CD4-positive, alpha-beta memory T cell (primary cell): ENCODE data around the gene NASP. TPM values are rescaled to one million over a fixed set of nuclear protein-coding genes. Genes with fewer than 3 reads are reported as not detected.

Experiments
- CTCF ChIA-PET: fragments of 350-600 bp; sonication (Branson Sonifier 250); formaldehyde crosslinking; loops from one replicate; lab custom pipeline; 2021; ENCODE audit warnings: inconsistent platforms; ENCODE audit not compliant: partially characterized antibody; lab: Charles Lee
- POLR2A ChIA-PET: fragments of 350-600 bp; sonication (Branson Sonifier 250); formaldehyde crosslinking; loops from one replicate; lab custom pipeline; 2021; ENCODE audit not compliant: partially characterized antibody; lab: Charles Lee
- DNase-seq, 5 donors: peaks; one replicate each; pipeline versions ENCODE4 v3.0.0 to v3.0.0-alpha.2; 2020 to 2022; ENCODE audit warnings: mixed read lengths in 1 of 5
- H3K27ac ChIP-seq: one replicate; pipeline ENCODE4 v1.7.0; 2013; ENCODE audit warnings: low read depth, low read length
- H3K27me3 ChIP-seq: 2 replicates; pipeline ENCODE4 v1.7.0; 2013; ENCODE audit warnings: mild to moderate bottlenecking, low read length, moderate library complexity; ENCODE audit not compliant: insufficient read depth
- H3K36me3 ChIP-seq: 2 replicates; pipeline ENCODE4 v1.7.0; 2013; ENCODE audit warnings: mild to moderate bottlenecking, low read length, moderate library complexity; ENCODE audit not compliant: insufficient read depth
- H3K4me1 ChIP-seq: 2 replicates; pipeline ENCODE4 v1.7.0; 2013; ENCODE audit warnings: mild to moderate bottlenecking, low read length, moderate library complexity; ENCODE audit not compliant: insufficient read depth
- H3K4me3 ChIP-seq, 2 donors: one replicate each; pipeline ENCODE4 v1.7.0; 2013; ENCODE audit warnings: low read length in 2 of 2, mild to moderate bottlenecking in 1 of 2
- H3K9me3 ChIP-seq, 2 donors: one replicate each; pipeline ENCODE4 v1.7.0; 2013; ENCODE audit warnings: low read length in 2 of 2, control low read depth in 1 of 2; ENCODE audit not compliant: control insufficient read depth in 1 of 2
- H3K27ac Mint-ChIP-seq, 7 donors: one replicate each; pipeline ENCODE4 v1.8.0; 2020 to 2021; ENCODE audit warnings: mixed read lengths in 7 of 7, mild to moderate bottlenecking in 6 of 7, inconsistent platforms in 3 of 7, moderate library complexity in 3 of 7
- H3K27me3 Mint-ChIP-seq, 2 donors: one replicate each; pipeline ENCODE4 v1.8.0; 2020 to 2021; ENCODE audit warnings: mixed read lengths in 2 of 2
- H3K36me3 Mint-ChIP-seq, 2 donors: one replicate each; pipeline ENCODE4 v1.8.0; 2020 to 2021; ENCODE audit warnings: mixed read lengths in 2 of 2, inconsistent platforms in 1 of 2, mild to moderate bottlenecking in 1 of 2
- H3K4me1 Mint-ChIP-seq, 4 donors: one replicate each; pipeline ENCODE4 v1.8.0; 2020 to 2021; ENCODE audit warnings: mixed read lengths in 4 of 4, mild to moderate bottlenecking in 1 of 4
- H3K4me3 Mint-ChIP-seq, 8 donors: one replicate each; pipeline ENCODE4 v1.8.0; 2020 to 2021; ENCODE audit warnings: mixed read lengths in 8 of 8, mild to moderate bottlenecking in 7 of 8, moderate library complexity in 6 of 8, inconsistent platforms in 3 of 8
- H3K9me3 Mint-ChIP-seq, 8 donors: one replicate each; pipeline ENCODE4 v1.8.0; 2020 to 2021; ENCODE audit warnings: mixed read lengths in 8 of 8, mild to moderate bottlenecking in 5 of 8, inconsistent platforms in 3 of 8, moderate library complexity in 1 of 8
- intact Hi-C: fragments of 100-400 bp; cut with micrococcal nuclease; formaldehyde crosslinking; loops from one replicate; pipeline ENCODE4 v1.15.1; 2023
- polyA plus RNA-seq, 2 donors: library from polyadenylated mRNA; unstranded; fragments of 300-500 nt; fragmentation: Illumina TruSeq; gene quantifications; one replicate each; pipeline ENCODE4 v1.2.3, GENCODE V29; 2021
- total RNA-seq, 2 experiments: library from RNA; stranded (reverse); gene quantifications; one replicate each; pipeline ENCODE4 v1.2.3, GENCODE V29; 2021

Gene NASP
- total and polyA plus RNA-seq, 4 experiments from 2014 or later = 57.1 to 93.9 (median 90.4) TPM

DNA sequence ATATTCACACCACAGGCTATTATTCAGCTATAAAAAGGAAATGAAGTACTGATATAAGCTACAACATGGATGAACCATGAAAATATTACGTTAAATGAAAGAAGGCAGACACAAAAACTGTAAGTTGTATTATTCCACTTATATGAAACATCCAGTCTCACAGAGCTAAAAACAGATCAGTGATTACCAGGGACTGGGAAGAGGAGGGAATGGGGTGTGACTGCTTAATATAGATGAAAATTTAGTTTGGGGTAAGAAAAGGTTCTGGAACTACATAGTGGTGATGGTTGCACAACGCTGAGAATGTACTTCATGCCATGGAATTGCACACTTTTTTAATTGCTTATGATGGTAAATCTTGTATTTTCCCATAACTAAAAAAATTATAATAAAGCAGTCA lies 83.0 kb downstream of the NASP start:
- Histone ChIP-seq H3K27ac (no peak overlapping the region), H3K27me3 (no peaks in the 10 kb centered on the region), H3K4me3 (no peak overlapping the region), H3K4me1 (peaks cover 36% of the 10 kb centered on the region), H3K9me3 (no peaks in the 10 kb centered on the region), H3K36me3 (no peaks in the 10 kb centered on the region)
- Mint-ChIP-seq H3K36me3 (peaks cover 7 to 21% of the 10 kb centered on the region in 2 donors), H3K4me1 (peaks cover 34 to 61% (median 48%) of the 10 kb centered on the region in 4 donors), H3K9me3 (peaks cover 0 to 1% (median 0%) of the 10 kb centered on the region in 8 donors), H3K4me3 (no peak overlapping the region), H3K27ac (no peak overlapping the region), H3K27me3 (no peaks in the 10 kb centered on the region)
- ChIA-PET POLR2A (no interaction called here), CTCF (no interaction called here)
- DNase-seq = no peak
- intact Hi-C loops = no loop called here

DNA sequence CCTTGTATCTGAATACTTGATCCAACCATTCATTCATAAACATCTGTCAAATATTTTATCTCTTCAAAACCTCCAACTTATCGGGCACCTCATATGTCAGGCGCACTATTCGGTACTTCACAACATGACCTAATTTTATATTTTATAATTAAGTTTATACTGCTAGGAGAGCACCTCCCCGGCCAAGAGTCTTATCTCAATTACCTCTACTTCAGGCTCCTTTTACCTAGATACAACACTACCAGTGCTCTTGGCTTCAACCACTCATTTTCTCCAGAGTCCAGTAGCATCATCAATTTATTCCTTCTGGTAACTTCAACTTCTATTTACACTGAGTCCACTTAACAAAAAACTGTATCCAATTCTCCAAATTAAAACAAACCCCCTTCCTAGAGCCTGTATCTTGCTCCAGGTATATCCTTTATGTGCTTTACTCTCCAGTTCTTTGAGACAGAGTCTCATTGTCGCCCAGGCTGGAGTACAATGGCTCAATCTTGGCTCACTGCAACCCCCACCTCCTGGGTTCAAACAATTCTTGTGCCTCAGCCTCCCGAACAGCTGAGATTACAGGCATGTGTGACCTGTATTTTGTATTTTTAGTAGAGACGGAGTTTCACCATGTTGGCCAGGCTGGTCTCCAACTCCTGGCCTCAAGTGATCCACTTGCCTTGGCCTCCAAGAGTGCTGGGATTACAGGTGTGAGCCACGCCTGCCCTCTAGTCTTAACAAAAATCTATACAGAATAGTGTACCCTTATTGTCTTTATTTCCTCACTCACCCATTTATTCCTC lies 83.7 kb downstream of the NASP start:
- Mint-ChIP-seq H3K27me3 (no peaks in the 10 kb centered on the region), H3K4me3 (peak overlapping the region in 1 of 8 donors; percentile 24), H3K4me1 (peaks cover 36 to 61% (median 51%) of the 10 kb centered on the region in 4 donors), H3K9me3 (peaks cover 0 to 1% (median 0%) of the 10 kb centered on the region in 8 donors), H3K27ac (peak overlapping the region in 4 of 7 donors; percentile 0 to 57 (median 34)), H3K36me3 (peaks cover 7 to 21% of the 10 kb centered on the region in 2 donors)
- no peak overlapping the region for H3K4me3 ChIP-seq
- H3K36me3 ChIP-seq = no peaks in the 10 kb centered on the region
- H3K9me3 ChIP-seq = no peaks in the 10 kb centered on the region
- no peak overlapping the region for H3K27ac ChIP-seq
- no peaks in the 10 kb centered on the region for H3K27me3 ChIP-seq
- ChIA-PET CTCF (no interaction called here), POLR2A (no interaction called here)
- intact Hi-C loops = no loop called here
- peaks cover 41% of the 10 kb centered on the region for H3K4me1 ChIP-seq
- DNase-seq = no peak

Other genes starting within 250 kb of the NASP start
- gene TOE1, start 243.9 kb upstream of the NASP start, total RNA-seq = 10 to 100 TPM; 18.2 to 18.9 TPM
- 10 to 100 TPM in 1 of 2 donors, 1 to 10 TPM in 1; 6.1 to 13.5 TPM for gene TOE1, start 243.9 kb upstream of the NASP start, polyA plus RNA-seq
- 10 to 100 TPM; 70.0 to 72.1 TPM for gene MUTYH, start 243.6 kb upstream of the NASP start, total RNA-seq
- 10 to 100 TPM; 24.0 to 26.1 TPM for gene MUTYH, start 243.6 kb upstream of the NASP start, polyA plus RNA-seq
- 1 to 10 TPM; 7.5 to 7.7 TPM for gene TESK2, start 92.9 kb upstream of the NASP start, total RNA-seq
- 1 to 10 TPM; 4.5 to 4.9 TPM for gene TESK2, start 92.9 kb upstream of the NASP start, polyA plus RNA-seq
- gene CCDC163, start 84.0 kb upstream of the NASP start, total RNA-seq = 1 to 10 TPM; 4.0 to 4.2 TPM
- gene CCDC163, start 84.0 kb upstream of the NASP start, polyA plus RNA-seq = 1 to 10 TPM; 4.3 to 4.6 TPM
- gene MMACHC, start 83.7 kb upstream of the NASP start, total RNA-seq = 1 to 10 TPM; 6.2 to 6.5 TPM
- 1 to 10 TPM in 1 of 2 donors, not detected in 1; 1.5 TPM for gene MMACHC, start 83.7 kb upstream of the NASP start, polyA plus RNA-seq
- gene PRDX1, start 62.2 kb upstream of the NASP start, total RNA-seq = 100 to 1,000 TPM; 130 to 145 TPM
- 100 to 1,000 TPM; 249 to 288 TPM for gene PRDX1, start 62.2 kb upstream of the NASP start, polyA plus RNA-seq
- gene AKR1A1, start 33.2 kb upstream of the NASP start, total RNA-seq = 10 to 100 TPM; 84.3 to 89.8 TPM
- 100 to 1,000 TPM in 1 of 2 donors, 10 to 100 TPM in 1; 94.6 to 124 TPM for gene AKR1A1, start 33.2 kb upstream of the NASP start, polyA plus RNA-seq
- gene CCDC17, start 40.0 kb downstream of the NASP start, total RNA-seq = 1 to 10 TPM; 7.6 to 8.3 TPM
- under 1 TPM in 1 of 2 donors, not detected in 1; 0.25 TPM for gene CCDC17, start 40.0 kb downstream of the NASP start, polyA plus RNA-seq
- 100 to 1,000 TPM; 175 to 187 TPM for gene GPBP1L1, start 102.5 kb downstream of the NASP start, total RNA-seq
- gene GPBP1L1, start 102.5 kb downstream of the NASP start, polyA plus RNA-seq = 100 to 1,000 TPM in 1 of 2 donors, 10 to 100 TPM in 1; 88.8 to 147 TPM
- 10 to 100 TPM; 26.1 to 26.7 TPM for gene TMEM69, start 104.1 kb downstream of the NASP start, total RNA-seq
- 10 to 100 TPM; 36.1 to 42.5 TPM for gene TMEM69, start 104.1 kb downstream of the NASP start, polyA plus RNA-seq
- 10 to 100 TPM; 17.3 to 19.7 TPM for gene IPP, start 166.6 kb downstream of the NASP start, total RNA-seq
- gene IPP, start 166.6 kb downstream of the NASP start, polyA plus RNA-seq = 10 to 100 TPM in 1 of 2 donors, 1 to 10 TPM in 1; 9.0 to 16.4 TPM
- gene MAST2, start 219.6 kb downstream of the NASP start, total RNA-seq = 1 to 10 TPM; 5.4 to 9.9 TPM
- 1 to 10 TPM in 1 of 2 donors, under 1 TPM in 1; 0.65 to 3.3 TPM for gene MAST2, start 219.6 kb downstream of the NASP start, polyA plus RNA-seq